Measurements from ENCODE around the gene RPLP1. TPM values are rescaled to one million over a fixed set of nuclear protein-coding genes. Genes with fewer than 3 reads are reported as not detected.

RPLP1 gene
- total and polyA plus RNA-seq, 2 of the 8 experiments (the other 6 are each of a cell fraction or from before 2014, with no cell fraction given) = 2,089 to 4,387 TPM

GRCh38 chr15:69490356-69491037 lies 37.9 kb downstream of the RPLP1 start:
- H4K91ac ChIP-seq (replicated peaks; ENCODE audit: insufficient read length, low read length) = no peak overlapping the region
- H3K4me1 ChIP-seq (replicated peaks in 1 of 4; ENCODE audit: control insufficient read depth in 3 of 4, insufficient read depth in 4 of 4, low read length in 3 of 4) = no peaks in the 10 kb centered on the region
- ChIA-PET POLR2A (ENCODE audit: partially characterized antibody) (no interaction called here), CTCF (ENCODE audit: partially characterized antibody) (interaction anchor here (1.5 to 1.7 kb wide), 2 partner anchors 12 to 233 kb away, joined by 3 to 6 read pairs; no protein-coding TSS in a partner anchor)
- no peak overlapping the region for H2BK15ac ChIP-seq (ENCODE audit: low read length)
- no peaks in the 10 kb centered on the region for H3K23me2 ChIP-seq (ENCODE audit: low read depth, low read length)
- FAIRE-seq (no peak), DNase-seq (ENCODE audit: low read depth in 1 of 2, low spot score in 2 of 2) (no peak)
- no peak overlapping the region for H2AK5ac ChIP-seq (ENCODE audit: low read depth, low read length)
- H2BK120ac ChIP-seq (replicated peaks; ENCODE audit: low read depth, low read length) = no peak overlapping the region
- H3K23ac ChIP-seq (ENCODE audit: insufficient read length) = no peak overlapping the region
- no peak overlapping the region for H3K14ac ChIP-seq (ENCODE audit: insufficient read length)
- no peak overlapping the region for H3K18ac ChIP-seq (ENCODE audit: extremely low read depth, low read length)
- no peaks in the 10 kb centered on the region for H4K20me1 ChIP-seq (replicated peaks in 1 of 2; ENCODE audit: control insufficient read depth in 1 of 2, insufficient read depth in 2 of 2, low read length in 2 of 2)
- H3K27me3 ChIP-seq (replicated peaks in 1 of 4; ENCODE audit: control insufficient read depth in 3 of 4, extremely low read depth in 1 of 4, insufficient read depth in 3 of 4, low read length in 3 of 4) = no peaks in the 10 kb centered on the region
- no peak overlapping the region for H3K4me3 ChIP-seq (ENCODE audit: extremely low read depth in 1 of 4, insufficient read depth in 2 of 4, low read depth in 3 of 4, low read length in 4 of 4)
- 75% methylated on average over 11 of the region's 11 CpGs; no CpG with 5 or more reads in 1 of the 2 experiments for WGBS, 2 experiments (ENCODE audit: extremely low coverage in 1 of 2, insufficient coverage in 1 of 2, insufficient read length in 1 of 2, insufficient replicate concordance in 2 of 2, low coverage in 1 of 2, low lambda C conversion rate in 2 of 2, missing lambda C conversion rate in 1 of 2)
- H2BK12ac ChIP-seq (ENCODE audit: low read depth, low read length) = no peak overlapping the region
- H3K56ac ChIP-seq (replicated peaks; ENCODE audit: insufficient read length, low read depth, low read length) = no peak overlapping the region
- no peak overlapping the region for H3K9ac ChIP-seq (replicated peaks in 1 of 4; ENCODE audit: extremely low read depth in 1 of 4, low read depth in 3 of 4, low read length in 3 of 4)
- H2BK20ac ChIP-seq (ENCODE audit: low read length) = no peak overlapping the region
- no peak overlapping the region for H3K4ac ChIP-seq (replicated peaks; ENCODE audit: insufficient read length, low read depth, low read length)
- H3K9me3 ChIP-seq (ENCODE audit: insufficient read depth in 2 of 2, low read depth in 1 of 2, low read length in 1 of 2) = peaks cover 5 to 8% of the 10 kb centered on the region in 2 experiments; a peak in 2 of 4 replicates
- H3K27ac ChIP-seq (ENCODE audit: low read depth, low read length) = no peak overlapping the region
- no peak overlapping the region for H4K5ac ChIP-seq (ENCODE audit: insufficient read length, low read depth, low read length)
- no peak overlapping the region for H4K8ac ChIP-seq (ENCODE audit: extremely low read depth, insufficient read depth, low read length)
- no peaks in the 10 kb centered on the region for H3K79me1 ChIP-seq (ENCODE audit: low read depth, low read length)
- no peaks in the 10 kb centered on the region for H3K79me2 ChIP-seq (ENCODE audit: control insufficient read depth in 1 of 2, insufficient read depth in 2 of 2, low read length in 2 of 2)
- no peak for TF ChIP-seq YY1 (IDR thresholded peaks at IDR 0.05; ENCODE audit: low read depth, low read length)
- no peak for TF ChIP-seq CTBP2 (IDR thresholded peaks at IDR 0.05; ENCODE audit: borderline replicate concordance, insufficient read depth, insufficient read length, low read length)
- H3K36me3 ChIP-seq (ENCODE audit: control insufficient read depth in 2 of 4, insufficient read depth in 4 of 4, low read length in 3 of 4) = no peaks in the 10 kb centered on the region
- H2BK5ac ChIP-seq (ENCODE audit: low read depth, low read length) = no peak overlapping the region
- H2AFZ ChIP-seq (ENCODE audit: low read length) = no peak overlapping the region
- no peak overlapping the region for H3K4me2 ChIP-seq (ENCODE audit: insufficient read depth in 1 of 2, low read depth in 2 of 2, low read length in 2 of 2)

Measured in H1 (cell line).